Fibroblast of skin of right quadriceps (primary cell): ENCODE measurements around the gene ENPP6.
"Not testable (repeated sequence)": the region's sequence is repeated elsewhere in the genome, so short reads cannot be mapped to it uniquely, and the experiment has no call there.

Source experiments
- DNase-seq: peaks from one replicate; pipeline ENCODE4 v3.0.0-alpha.2; 2013

The ENPP6 gene

GRCh38 chr4:184234155-184234554 lies 16.5 kb upstream of the ENPP6 start:
- DNase-seq = no peak

GRCh38 chr4:184232975-184233374 lies 15.3 kb upstream of the ENPP6 start:
- DNase-seq = no peak

- no peak for DNase-seq
These were observed 14.5 kb upstream of the ENPP6 start for GRCh38 chr4:184232202-184232601.

- DNase-seq = no peak
These were observed 13.9 kb upstream of the ENPP6 start for GRCh38 chr4:184231573-184231972.

- DNase-seq = no peak
These were observed 10.5 kb upstream of the ENPP6 start for GRCh38 chr4:184228056-184228705.

GRCh38 chr4:184216515-184216914 lies 1.2 kb downstream of the ENPP6 start:
- DNase-seq = no peak

GRCh38 chr4:184215709-184216328 lies 1.9 kb downstream of the ENPP6 start:
- DNase-seq = no peak

GRCh38 chr4:184214931-184215330 lies 2.7 kb downstream of the ENPP6 start:
- DNase-seq = no peak

GRCh38 chr4:184207734-184208607 lies 9.7 kb downstream of the ENPP6 start:
- not testable (repeated sequence) for DNase-seq

GRCh38 chr4:184205243-184205642 lies 12.4 kb downstream of the ENPP6 start:
- DNase-seq = no peak

- DNase-seq = no peak
These were observed 14.4 kb downstream of the ENPP6 start for GRCh38 chr4:184203300-184203699.

GRCh38 chr4:184201179-184201578 lies 16.5 kb downstream of the ENPP6 start:
- DNase-seq = no peak

- no peak for DNase-seq
These were observed 17.4 kb downstream of the ENPP6 start for GRCh38 chr4:184200296-184200695.

- DNase-seq = no peak
These were observed 17.9 kb downstream of the ENPP6 start for GRCh38 chr4:184199780-184200179.

- no peak for DNase-seq
These were observed 19.5 kb downstream of the ENPP6 start for GRCh38 chr4:184198190-184198589.

- DNase-seq = no peak
These were observed 20.1 kb downstream of the ENPP6 start for GRCh38 chr4:184197536-184198082.

- no peak for DNase-seq
These were observed 20.8 kb downstream of the ENPP6 start for GRCh38 chr4:184196730-184197385.

- no peak for DNase-seq
These were observed 23.8 kb downstream of the ENPP6 start for GRCh38 chr4:184193556-184194525.

- no peak for DNase-seq
These were observed 24.7 kb downstream of the ENPP6 start for GRCh38 chr4:184192933-184193332.

- DNase-seq = no peak
These were observed 26.4 kb downstream of the ENPP6 start for GRCh38 chr4:184191267-184191666.

GRCh38 chr4:184190711-184191110 lies 27.0 kb downstream of the ENPP6 start:
- DNase-seq = no peak

- DNase-seq = no peak
These were observed 27.7 kb downstream of the ENPP6 start for GRCh38 chr4:184189966-184190365.
